IMR-90 (cell line): ENCODE data around the gene MSN. TPM values are rescaled to one million over a fixed set of nuclear protein-coding genes. Genes with fewer than 3 reads are reported as not detected.
A peak's percentile ranks its signal among the peaks of the same experiment; 100 is the strongest.

Experiments used
- ATAC-seq: fragments of 200-7000 bp; cut with Tn5 transposase; 2 replicates; pipeline ENCODE4 v1.9.1; 2020; ENCODE audit warnings: low read depth, mild to moderate bottlenecking, moderate library complexity
- BruUV-seq: library from RNA; stranded (reverse); fragments of 400-500 nt; replicated peaks from 2 replicates; lab custom pipeline; 2021; lab: Mats Ljungman, UMichigan
- CTCF ChIA-PET: fragments of 300-600 bp; formaldehyde crosslinking; extraction: SDS; loops from one replicate; lab custom pipeline; 2021; ENCODE audit warnings: antibody characterized with exemption; lab: Yijun Ruan, JAX
- POLR2A ChIA-PET: fragments of 300-600 bp; sonication (Branson Sonifier 250); formaldehyde crosslinking; loops from one replicate; lab custom pipeline; 2022; ENCODE audit warnings: antibody characterized with exemption; ENCODE audit not compliant: unreplicated experiment; lab: Charles Lee
- DNase-seq: peaks from one replicate; pipeline ENCODE4 v3.0.0; 2013
- H2AFZ ChIP-seq: replicated peaks from 2 replicates; pipeline ENCODE3; 2013; ENCODE audit warnings: low read length, mild to moderate bottlenecking; ENCODE audit not compliant: poor library complexity
- H2AK5ac ChIP-seq: 2 replicates; pipeline ENCODE4 v1.6.1; 2013; ENCODE audit warnings: low read depth, low read length, inconsistent platforms
- H2AK9ac ChIP-seq: replicated peaks from 2 replicates; pipeline ENCODE3; 2013; ENCODE audit warnings: mild to moderate bottlenecking, low read depth, low read length, moderate library complexity; ENCODE audit not compliant: poor library complexity
- H2BK120ac ChIP-seq: 2 replicates; pipeline ENCODE4 v1.6.1; 2013; ENCODE audit warnings: low read depth, low read length, inconsistent platforms
- H2BK15ac ChIP-seq: 3 replicates; pipeline ENCODE4 v1.6.1; 2013; ENCODE audit warnings: low read depth, low read length, inconsistent platforms
- H2BK20ac ChIP-seq: 2 replicates; pipeline ENCODE4 v1.6.1; 2013; ENCODE audit warnings: low read depth, mild to moderate bottlenecking, inconsistent platforms, low read length, moderate library complexity
- H2BK5ac ChIP-seq: 2 replicates; pipeline ENCODE4 v1.6.1; 2013; ENCODE audit warnings: mild to moderate bottlenecking, low read depth, low read length, inconsistent platforms; ENCODE audit not compliant: poor library complexity, severe bottlenecking
- H3K14ac ChIP-seq: replicated peaks from 2 replicates; pipeline ENCODE4 v1.6.1; 2013; ENCODE audit warnings: low read depth, low read length, inconsistent platforms
- H3K18ac ChIP-seq: 2 replicates; pipeline ENCODE4 v1.6.1; 2013; ENCODE audit warnings: low read depth, low read length, control low read depth
- H3K23ac ChIP-seq: 2 replicates; pipeline ENCODE4 v1.6.1; 2013; ENCODE audit warnings: low read depth, low read length, inconsistent platforms
- H3K27ac ChIP-seq: 2 replicates; pipeline ENCODE4 v1.5.1; 2013; ENCODE audit warnings: mild to moderate bottlenecking, control low read depth, low read length; ENCODE audit not compliant: insufficient read depth
- H3K27me3 ChIP-seq: 2 replicates; pipeline ENCODE4 v1.6.1; 2013; ENCODE audit warnings: low read length; ENCODE audit not compliant: control insufficient read depth, insufficient read depth
- H3K36me3 ChIP-seq: 2 replicates; pipeline ENCODE4 v1.6.1; 2013; ENCODE audit warnings: low read length, mixed read lengths; ENCODE audit not compliant: control insufficient read depth, insufficient read depth
- H3K4ac ChIP-seq: 2 replicates; pipeline ENCODE4 v1.6.1; 2013; ENCODE audit warnings: low read depth, low read length, inconsistent platforms
- H3K4me1 ChIP-seq: 2 replicates; pipeline ENCODE4 v1.6.1; 2013; ENCODE audit warnings: low read length, mixed read lengths; ENCODE audit not compliant: control insufficient read depth, insufficient read depth
- H3K4me2 ChIP-seq: 2 replicates; pipeline ENCODE4 v1.6.1; 2013; ENCODE audit warnings: low read depth, mild to moderate bottlenecking, control low read depth, low read length, moderate library complexity
- H3K4me3 ChIP-seq: 2 replicates; pipeline ENCODE4 v1.5.1; 2013; ENCODE audit warnings: low read depth, mild to moderate bottlenecking, control low read depth, low read length, moderate library complexity; ENCODE audit not compliant: insufficient read depth
- H3K56ac ChIP-seq: 2 replicates; pipeline ENCODE4 v1.6.1; 2013; ENCODE audit warnings: low read length, inconsistent platforms; ENCODE audit not compliant: insufficient read depth; ENCODE audit errors: extremely low read depth
- H3K79me1 ChIP-seq, 2 experiments: 2 replicates each; pipeline ENCODE4 v1.6.1; 2013; ENCODE audit warnings: low read length in 2 of 2, inconsistent platforms in 1 of 2, low read depth in 1 of 2
- H3K9ac ChIP-seq: 2 replicates; pipeline ENCODE4 v1.6.1; 2013; ENCODE audit warnings: low read depth, low read length, control low read depth
- H3K9me1 ChIP-seq: 2 replicates; pipeline ENCODE4 v1.6.1; 2013; ENCODE audit warnings: low read length, inconsistent platforms; ENCODE audit not compliant: insufficient read depth
- H3K9me3 ChIP-seq: 2 replicates; pipeline ENCODE4 v1.6.1; 2013; ENCODE audit warnings: low read length; ENCODE audit not compliant: control insufficient read depth, insufficient read depth
- H4K20me1 ChIP-seq: 2 replicates; pipeline ENCODE4 v1.6.1; 2013; ENCODE audit warnings: low read length, inconsistent platforms; ENCODE audit not compliant: insufficient read depth
- H4K5ac ChIP-seq: 2 replicates; pipeline ENCODE4 v1.6.1; 2013; ENCODE audit warnings: mild to moderate bottlenecking, low read depth, low read length, control low read depth
- H4K8ac ChIP-seq, 2 experiments: 2 replicates each; pipeline ENCODE4 v1.6.1; 2013; ENCODE audit warnings: low read depth in 2 of 2, low read length in 2 of 2, control low read depth in 1 of 2, inconsistent platforms in 1 of 2
- H4K91ac ChIP-seq: 2 replicates; pipeline ENCODE4 v1.6.1; 2013; ENCODE audit warnings: low read depth, low read length, inconsistent platforms; ENCODE audit not compliant: insufficient read depth
- BHLHE40 ChIP-seq: fragments of 150-350 bp; IDR thresholded peaks from 2 replicates; pipeline ENCODE4 v1.6.1; 2016; ENCODE audit warnings: mild to moderate bottlenecking, low read depth, low read length
- CEBPB ChIP-seq: IDR thresholded peaks from 2 replicates; pipeline ENCODE4 v1.6.1; 2012; ENCODE audit warnings: low read depth, low read length, improper control_type of control experiment
- CHD1 ChIP-seq: IDR thresholded peaks from 2 replicates; pipeline ENCODE4 v1.6.1; 2012; ENCODE audit warnings: low read depth, low read length, improper control_type of control experiment
- CTCF ChIP-seq: conservative IDR thresholded peaks from 2 replicates; pipeline ENCODE4 v1.5.1; 2012; ENCODE audit warnings: mild to moderate bottlenecking, low read depth, low read length, improper control_type of control experiment
- ELK1 ChIP-seq: fragments of 150-350 bp; IDR thresholded peaks from 2 replicates; pipeline ENCODE4 v1.6.1; 2016; ENCODE audit warnings: low read depth, mild to moderate bottlenecking, low read length, moderate library complexity, borderline replicate concordance
- FOS ChIP-seq: fragments of 150-350 bp; IDR thresholded peaks from 2 replicates; pipeline ENCODE4 v1.6.1; 2016; ENCODE audit warnings: low read depth, low read length
- MAFK ChIP-seq: IDR thresholded peaks from 2 replicates; pipeline ENCODE4 v1.6.1; 2012; ENCODE audit warnings: low read depth, low read length, improper control_type of control experiment
- MAZ ChIP-seq: IDR thresholded peaks from 2 replicates; pipeline ENCODE4 v1.6.1; 2012; ENCODE audit warnings: low read depth, mild to moderate bottlenecking, low read length, improper control_type of control experiment, moderate library complexity, borderline replicate concordance
- MXI1 ChIP-seq: IDR thresholded peaks from 2 replicates; pipeline ENCODE4 v1.6.1; 2012; ENCODE audit warnings: low read depth, mild to moderate bottlenecking, low read length, moderate library complexity, borderline replicate concordance
- NFE2L2 ChIP-seq: fragments of 150-350 bp; IDR thresholded peaks from 2 replicates; pipeline ENCODE4 v1.6.1; 2016; ENCODE audit warnings: low read depth, mild to moderate bottlenecking, low read length
- POLR2A ChIP-seq: IDR thresholded peaks from 2 replicates; pipeline ENCODE4 v1.6.1; 2012; ENCODE audit warnings: mild to moderate bottlenecking, low read depth, low read length
- RAD21 ChIP-seq: IDR thresholded peaks from 2 replicates; pipeline ENCODE4 v1.6.1; 2012; ENCODE audit warnings: low read length, improper control_type of control experiment
- RCOR1 ChIP-seq: IDR thresholded peaks from 2 replicates; pipeline ENCODE4 v1.6.1; 2012; ENCODE audit warnings: mild to moderate bottlenecking, low read length, improper control_type of control experiment; ENCODE audit not compliant: insufficient replicate concordance
- RFX5 ChIP-seq: IDR thresholded peaks from 2 replicates; pipeline ENCODE4 v1.8.0; 2012; ENCODE audit warnings: low read depth, mild to moderate bottlenecking, low read length, moderate library complexity
- SMC3 ChIP-seq: fragments of 150-350 bp; IDR thresholded peaks from 2 replicates; pipeline ENCODE4 v1.6.1; 2016; ENCODE audit warnings: low read depth, mild to moderate bottlenecking, antibody characterized with exemption, low read length, moderate library complexity
- USF2 ChIP-seq: fragments of 150-350 bp; IDR thresholded peaks from 2 replicates; pipeline ENCODE4 v1.6.1; 2017; ENCODE audit warnings: mild to moderate bottlenecking, antibody characterized with exemption, low read length, low read depth
- WGBS, 2 experiments: methylation state at CpG; one replicate each; pipeline versions ENCODE4 v1.1.5 to v1.1.7; 2013; ENCODE audit warnings: missing lambda C conversion rate in 2 of 2; ENCODE audit not compliant: insufficient read length in 1 of 2; ENCODE audit errors: extremely low coverage in 2 of 2; 5-methylcytosine and 5-hydroxymethylcytosine counted together
- dilution Hi-C: fragments of 300-500 bp; cut with HindIII; formaldehyde crosslinking; loops from one replicate; pipeline ENCODE4 v1.14.3; 2018; ENCODE audit warnings: low sequenced_read_pairs; ENCODE audit not compliant: unreplicated experiment
- in situ Hi-C: fragments of 300-500 bp; cut with MboI; formaldehyde crosslinking; loops from 3 replicates; pipeline ENCODE4 v1.14.3; 2019; ENCODE audit warnings: low sequenced_read_pairs, inconsistent platforms, mixed read lengths
- intact Hi-C: fragments of 100-400 bp; cut with micrococcal nuclease; formaldehyde crosslinking; loops from 2 replicates; pipeline ENCODE4 v1.10.0; 2022
- polyA plus RNA-seq, 3 experiments: library from polyadenylated mRNA; depleted of rRNA; stranded (reverse); fragments of >200 nt; gene quantifications; 2 replicates each; pipeline ENCODE4 v1.2.3, GENCODE V29; 2012; ENCODE audit warnings: low replicate concordance in 1 of 3
- total RNA-seq: library from RNA; depleted of rRNA; stranded (reverse); fragments of >200 nt; gene quantifications from 2 replicates; pipeline ENCODE4 v1.2.3, GENCODE V29; 2012

The MSN gene
- total and polyA plus RNA-seq, 2 of the 4 experiments (the other 2 are of a cell fraction): 422 to 619 TPM

- peaks cover 7% of the 10 kb centered on the region; the same call in 1 of the 2 replicates for H3K9me1 ChIP-seq
- in situ Hi-C loops (no loop called here), dilution Hi-C loops (no loop called here), intact Hi-C loops (no loop called here)
- POLR2A ChIA-PET: no interaction called here
- H3K36me3 ChIP-seq: peaks cover 4% of the 10 kb centered on the region
- no peak overlapping the region for H3K4ac ChIP-seq
- no peak overlapping the region for H4K91ac ChIP-seq
- no peak overlapping the region for H4K8ac ChIP-seq
- no peak overlapping the region for H3K56ac ChIP-seq
- no peak overlapping the region for H3K27ac ChIP-seq
- H2AK9ac ChIP-seq: no peak overlapping the region
- H2AK5ac ChIP-seq: no peak overlapping the region
- no peaks in the 10 kb centered on the region for H3K9me3 ChIP-seq
- peaks cover 85% of the 10 kb centered on the region for H4K20me1 ChIP-seq
- H3K9ac ChIP-seq: no peak overlapping the region; the same call in 1 of the 2 replicates
- TF ChIP-seq ELK1: no peak
- no peak for TF ChIP-seq RFX5
- TF ChIP-seq USF2: no peak
- no peak for TF ChIP-seq MXI1
- no peak for TF ChIP-seq CEBPB
- TF ChIP-seq POLR2A: no peak
- TF ChIP-seq MAZ: no peak
- no peak for TF ChIP-seq CHD1
- TF ChIP-seq FOS: no peak
- no peak for TF ChIP-seq NFE2L2
- TF ChIP-seq RAD21: no peak
- TF ChIP-seq SMC3: no peak
- no peak for TF ChIP-seq CTCF
- TF ChIP-seq MAFK: no peak
- TF ChIP-seq RCOR1: no peak
- no peak for TF ChIP-seq BHLHE40
- H2AFZ ChIP-seq: no peak overlapping the region
- no peak overlapping the region for H2BK20ac ChIP-seq
- H3K14ac ChIP-seq: no peak overlapping the region
- H3K23ac ChIP-seq: no peak overlapping the region
- H3K18ac ChIP-seq: no peak overlapping the region
- peak overlapping the region; percentile 74 for H2BK5ac ChIP-seq
- no peak overlapping the region for H4K5ac ChIP-seq
- no peak overlapping the region; the same call in 1 of the 2 replicates for H3K4me2 ChIP-seq
- no CpG with 5 or more reads among the region's 3 CpGs for WGBS, 2 experiments
- no peak overlapping the region for H2BK15ac ChIP-seq
- no TSS peak for BruUV-seq
- ATAC-seq (peak; percentile 7; the same call in 1 of the 2 replicates), DNase-seq (no peak)
- no peak overlapping the region for H2BK120ac ChIP-seq
- no peaks in the 10 kb centered on the region for H3K27me3 ChIP-seq
- no peak overlapping the region for H3K4me3 ChIP-seq
- peaks cover 16% of the 10 kb centered on the region for H3K4me1 ChIP-seq
- H3K79me1 ChIP-seq: 0 out of 4 replicates have a peak, but pooled peaks cover 0 to 3% of the 10 kb centered on the region in 2 experiments
- CTCF ChIA-PET: no interaction called here
Measured at GRCh38 chrX:65696613-65697012, 29.2 kb downstream of the MSN start.
